HCT116 (cell line): ENCODE results near the gene CNGA1. TPM values are rescaled to one million over a fixed set of nuclear protein-coding genes. Genes with fewer than 3 reads are reported as not detected.

Experiments
- ATAC-seq: fragments of 200-7000 bp; cut with Tn5 transposase; 2 replicates; pipeline ENCODE4 v1.9.1; 2020; ENCODE audit warnings: mild to moderate bottlenecking, moderate library complexity
- BruUV-seq: library from RNA; stranded (reverse); fragments of 400-500 nt; replicated peaks from 2 replicates; lab custom pipeline; 2021; lab: Mats Ljungman, UMichigan
- CTCF ChIA-PET: fragments of 300-600 bp; sonication (Branson Sonifier 250); formaldehyde crosslinking; loops from one replicate; lab custom pipeline; 2021; ENCODE audit warnings: antibody characterized with exemption; lab: Charles Lee
- POLR2A ChIA-PET: fragments of 300-600, 350-600 bp; sonication (Branson Sonifier 250); formaldehyde crosslinking; loops from one replicate; lab custom pipeline; 2021; ENCODE audit warnings: antibody characterized with exemption; lab: Charles Lee
- RAD21 ChIA-PET, 2 experiments: fragments of 300-600 bp; sonication (Branson Sonifier 250); formaldehyde crosslinking; loops; one replicate each; lab custom pipeline; 2023; ENCODE audit warnings: low total read pairs in 2 of 2; ENCODE audit not compliant: uncharacterized antibody in 2 of 2, unreplicated experiment in 2 of 2, low non-redundant PET in 1 of 2; lab: Charles Lee
- DNase-seq: peaks from one replicate; pipeline ENCODE4 v3.0.0-alpha.2; 2010; ENCODE audit warnings: low read depth, low spot score
- H2AFZ ChIP-seq: fragments of 200-600 bp; shearing (Covaris generic), sonication (generic); 2 replicates; pipeline ENCODE4 v1.6.1; 2017; ENCODE audit warnings: low read depth, mixed run types, mixed read lengths, antibody characterized with exemption, low read length; ENCODE audit not compliant: poor library complexity, severe bottlenecking
- H3K27ac ChIP-seq: 2 replicates; pipeline ENCODE4 v1.5.1; 2012; ENCODE audit warnings: low read depth, low read length
- H3K27me3 ChIP-seq: fragments of 200-600 bp; sonication (generic); 2 replicates; pipeline ENCODE4 v1.6.1; 2016; ENCODE audit warnings: mixed run types, low read length, mixed read lengths; ENCODE audit not compliant: insufficient read depth
- H3K36me3 ChIP-seq, 2 experiments: fragments of 200-500 bp in 1 of 2; fragments of 200-600 bp in 1 of 2; sonication (Bioruptor generic) in 1 of 2; sonication (generic) in 1 of 2; 2 replicates each; pipeline versions ENCODE4 v1.5.1 to v1.6.1; 2014 to 2016; ENCODE audit warnings: low read length in 2 of 2, inconsistent platforms in 1 of 2, mixed read lengths in 1 of 2, mixed run types in 1 of 2; ENCODE audit not compliant: insufficient read depth in 2 of 2, control insufficient read depth in 1 of 2
- H3K4me1 ChIP-seq, 2 experiments: fragments of 200-600 bp in 1 of 2; sonication (generic) in 1 of 2; 2 replicates each; pipeline versions ENCODE4 v1.5.1 to v1.6.1; 2012 to 2017; ENCODE audit warnings: low read length in 2 of 2, inconsistent platforms in 1 of 2, mild to moderate bottlenecking in 1 of 2, mixed read lengths in 1 of 2, mixed run types in 1 of 2, moderate library complexity in 1 of 2; ENCODE audit not compliant: insufficient read depth in 2 of 2, control insufficient read depth in 1 of 2
- H3K4me2 ChIP-seq: fragments of 200-600 bp; sonication (generic); 2 replicates; pipeline ENCODE4 v1.6.1; 2017; ENCODE audit warnings: mixed run types, low read length, mixed read lengths
- H3K4me3 ChIP-seq, 2 experiments: fragments of 200-600 bp in 1 of 2; sonication (generic) in 1 of 2; replicated peaks in 1 of 2; 2 replicates each; pipeline ENCODE4 v1.5.1; 2011 to 2016; ENCODE audit warnings: low read length in 2 of 2, control low read depth in 1 of 2, low read depth in 1 of 2, mild to moderate bottlenecking in 1 of 2, mixed read lengths in 1 of 2, mixed run types in 1 of 2
- H3K79me2 ChIP-seq: fragments of 200-600 bp; sonication (generic); 2 replicates; pipeline ENCODE4 v1.6.1; 2017; ENCODE audit warnings: mild to moderate bottlenecking, mixed run types, low read length, moderate library complexity, mixed read lengths; ENCODE audit not compliant: insufficient read depth
- H3K9ac ChIP-seq: fragments of 200-600 bp; sonication (generic); 2 replicates; pipeline ENCODE4 v1.6.1; 2016; ENCODE audit warnings: low read length, mixed read lengths
- H3K9me2 ChIP-seq: fragments of 200-600 bp; sonication (generic), shearing (Covaris generic); 2 replicates; pipeline ENCODE4 v1.6.1; 2017; ENCODE audit warnings: mixed run types, mild to moderate bottlenecking, moderate library complexity; ENCODE audit not compliant: insufficient read depth
- H3K9me3 ChIP-seq, 2 experiments: fragments of 200-500 bp in 1 of 2; fragments of 200-600 bp in 1 of 2; sonication (Bioruptor generic) in 1 of 2; sonication (generic) in 1 of 2; 2 replicates each; pipeline ENCODE4 v1.6.1; 2014 to 2017; ENCODE audit warnings: low read length in 2 of 2, mixed read lengths in 2 of 2, inconsistent platforms in 1 of 2, low read depth in 1 of 2, mild to moderate bottlenecking in 1 of 2, mixed run types in 1 of 2, moderate library complexity in 1 of 2; ENCODE audit not compliant: control insufficient read depth in 1 of 2, insufficient read depth in 1 of 2
- H4K20me1 ChIP-seq: fragments of 200-600 bp; sonication (generic), shearing (Covaris generic); 2 replicates; pipeline ENCODE4 v1.6.1; 2017; ENCODE audit warnings: mixed run types, mild to moderate bottlenecking, moderate library complexity; ENCODE audit not compliant: insufficient read depth
- ATF3 ChIP-seq: IDR thresholded peaks from 2 replicates; pipeline ENCODE4 v1.6.1; 2012
- EZH2phosphoT487 ChIP-seq: fragments of 200-600 bp; IDR thresholded peaks from 2 replicates; pipeline ENCODE4 v1.6.1; 2018; ENCODE audit warnings: antibody characterized with exemption, borderline replicate concordance
- FOSL1 ChIP-seq: IDR thresholded peaks from 2 replicates; pipeline ENCODE4 v1.6.1; 2012; ENCODE audit warnings: low read depth
- MAX ChIP-seq: IDR thresholded peaks from 2 replicates; pipeline ENCODE4 v1.6.1; 2012
- RAD21 ChIP-seq: IDR thresholded peaks from 2 replicates; pipeline ENCODE4 v1.6.1; 2012; ENCODE audit warnings: low read depth, mild to moderate bottlenecking
- REST ChIP-seq: IDR thresholded peaks from 2 replicates; pipeline ENCODE4 v1.6.1; 2012; ENCODE audit warnings: low read depth
- SP1 ChIP-seq: IDR thresholded peaks from 2 replicates; pipeline ENCODE4 v1.6.1; 2012; ENCODE audit warnings: low read depth
- intact Hi-C: fragments of 100-400 bp; cut with micrococcal nuclease; formaldehyde crosslinking; loops from 2 replicates; pipeline ENCODE4 v1.10.0; 2022
- total RNA-seq: library from RNA; stranded (reverse); gene quantifications from one replicate; pipeline ENCODE4 v1.2.1, GENCODE V29; 2021; ENCODE audit not compliant: unreplicated experiment

CNGA1 gene
- total RNA-seq, 1 experiment from 2014 or later = 2.1 TPM

- no peak overlapping the region for H3K27ac ChIP-seq
- H3K9ac ChIP-seq = no peak overlapping the region
- POLR2A ChIA-PET = no interaction called here
Measured at GRCh38 chr4:47974566-47974965, 41.9 kb downstream of the CNGA1 start.

More at GRCh38 chr4:47974566-47974965, 41.9 kb downstream of the CNGA1 start:
- ChIA-PET RAD21 (no interaction called here), CTCF (no interaction called here)
- H3K36me3 ChIP-seq = no peaks in the 10 kb centered on the region
- DNase-seq (no peak), ATAC-seq (no peak)
- intact Hi-C loops = no loop called here
- H3K9me2 ChIP-seq = no peaks in the 10 kb centered on the region
- H3K4me2 ChIP-seq = no peak overlapping the region
- no peaks in the 10 kb centered on the region for H4K20me1 ChIP-seq
- no peak overlapping the region for H2AFZ ChIP-seq
- H3K9me3 ChIP-seq = no peaks in the 10 kb centered on the region
- no peaks in the 10 kb centered on the region for H3K27me3 ChIP-seq
- H3K4me3 ChIP-seq = no peak overlapping the region
- BruUV-seq = no TSS peak
- H3K4me1 ChIP-seq = no peaks in the 10 kb centered on the region
- no peaks in the 10 kb centered on the region for H3K79me2 ChIP-seq
- TF ChIP-seq REST (no peak), EZH2phosphoT487 (no peak), FOSL1 (no peak), RAD21 (no peak), MAX (no peak), SP1 (no peak), ATF3 (no peak)
